ENCODE results near the gene RAB17. TPM values are rescaled to one million over a fixed set of nuclear protein-coding genes. Genes with fewer than 3 reads are reported as not detected.

The RAB17 gene
- total RNA-seq, 4 donors from 2014 or later: 37.6 to 88.1 (median 70.1) TPM

- Histone ChIP-seq H3K4me1 (no peaks in the 10 kb centered on the region), H3K9me3 (no peaks in the 10 kb centered on the region), H3K36me3 (peaks cover 26 to 29% of the 10 kb centered on the region in 2 donors), H3K27me3 (no peaks in the 10 kb centered on the region), H3K27ac (no peak overlapping the region), H3K4me3 (replicated peaks in 1 of 3) (no peak overlapping the region)
- DNase-seq: no peak
- 91% methylated on average over 17 to 19 of the region's 19 CpGs for WGBS, 2 donors
- intact Hi-C loops (cut with DNase I): no loop called here
- no peak for TF ChIP-seq POLR2A (IDR thresholded peaks at IDR 0.05)
- TF ChIP-seq CTCF (IDR thresholded peaks at IDR 0.05): no peak
Observed at GRCh38 chr2:237529452-237530402, 60.8 kb downstream of the RAB17 start.

GRCh38 chr2:237527766-237528165, 62.8 kb downstream of the RAB17 start:
- Histone ChIP-seq H3K4me3 (replicated peaks in 1 of 3) (no peak overlapping the region), H3K9me3 (no peaks in the 10 kb centered on the region), H3K27me3 (no peaks in the 10 kb centered on the region), H3K27ac (no peak overlapping the region), H3K36me3 (peaks cover 26 to 31% of the 10 kb centered on the region in 2 donors), H3K4me1 (no peaks in the 10 kb centered on the region)
- DNase-seq: no peak
- 95 to 97% methylated on average over 5 of the region's 5 CpGs for whole genome bisulfite sequencing, 2 donors
- intact Hi-C loops (cut with DNase I): no loop called here
- TF ChIP-seq POLR2A (IDR thresholded peaks at IDR 0.05): no peak
- no peak for TF ChIP-seq CTCF (IDR thresholded peaks at IDR 0.05)

GRCh38 chr2:237527233-237527632, 63.3 kb downstream of the RAB17 start:
- Histone ChIP-seq H3K27me3 (no peaks in the 10 kb centered on the region), H3K27ac (no peak overlapping the region), H3K9me3 (no peaks in the 10 kb centered on the region), H3K4me3 (replicated peaks in 1 of 3) (no peak overlapping the region), H3K36me3 (peaks cover 26 to 29% of the 10 kb centered on the region in 2 donors), H3K4me1 (no peaks in the 10 kb centered on the region)
- intact Hi-C loops (cut with DNase I): no loop called here
- WGBS, 2 donors: 91 to 92% methylated on average over 11 of the region's 11 CpGs
- no peak for DNase-seq
- no peak for TF ChIP-seq POLR2A (IDR thresholded peaks at IDR 0.05)
- no peak for TF ChIP-seq CTCF (IDR thresholded peaks at IDR 0.05)

- peaks cover 26% of the 10 kb centered on the region in 2 donors for H3K36me3 ChIP-seq
- H3K4me1 ChIP-seq: no peaks in the 10 kb centered on the region
- no peak overlapping the region for H3K4me3 ChIP-seq (replicated peaks in 1 of 3)
- 93 to 100% methylated on average over 3 to 7 of the region's 17 CpGs for WGBS, 2 donors
- H3K9me3 ChIP-seq: no peaks in the 10 kb centered on the region
- DNase-seq: no peak
- TF ChIP-seq CTCF (IDR thresholded peaks at IDR 0.05): no peak
- TF ChIP-seq POLR2A (IDR thresholded peaks at IDR 0.05): no peak
- no peak overlapping the region for H3K27ac ChIP-seq
- no peaks in the 10 kb centered on the region for H3K27me3 ChIP-seq
- intact Hi-C loops (cut with DNase I): no loop called here
Observed at GRCh38 chr2:237525559-237526157, 64.9 kb downstream of the RAB17 start.

GRCh38 chr2:237524631-237525030, 65.9 kb downstream of the RAB17 start:
- Histone ChIP-seq H3K4me1 (no peaks in the 10 kb centered on the region), H3K4me3 (replicated peaks in 1 of 3) (no peak overlapping the region), H3K27ac (no peak overlapping the region), H3K9me3 (no peaks in the 10 kb centered on the region), H3K36me3 (peaks cover 26 to 33% of the 10 kb centered on the region in 2 donors), H3K27me3 (no peaks in the 10 kb centered on the region)
- WGBS, 2 donors: 63 to 93% methylated on average over 1 to 6 of the region's 6 CpGs
- intact Hi-C loops (cut with DNase I): no loop called here
- no peak for TF ChIP-seq CTCF (IDR thresholded peaks at IDR 0.05)
- TF ChIP-seq POLR2A (IDR thresholded peaks at IDR 0.05): no peak
- DNase-seq: no peak

Measured in thyroid gland (tissue), 4 donors.